NAMALWA (cell line): ENCODE results near the gene ACAA2.

ENCODE experiments used
- DNase-seq: peaks from one replicate; pipeline ENCODE4 v3.0.0-alpha.2; 2015; ENCODE audit warnings: low spot score

ACAA2 gene, protein sequence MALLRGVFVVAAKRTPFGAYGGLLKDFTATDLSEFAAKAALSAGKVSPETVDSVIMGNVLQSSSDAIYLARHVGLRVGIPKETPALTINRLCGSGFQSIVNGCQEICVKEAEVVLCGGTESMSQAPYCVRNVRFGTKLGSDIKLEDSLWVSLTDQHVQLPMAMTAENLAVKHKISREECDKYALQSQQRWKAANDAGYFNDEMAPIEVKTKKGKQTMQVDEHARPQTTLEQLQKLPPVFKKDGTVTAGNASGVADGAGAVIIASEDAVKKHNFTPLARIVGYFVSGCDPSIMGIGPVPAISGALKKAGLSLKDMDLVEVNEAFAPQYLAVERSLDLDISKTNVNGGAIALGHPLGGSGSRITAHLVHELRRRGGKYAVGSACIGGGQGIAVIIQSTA

DNA sequence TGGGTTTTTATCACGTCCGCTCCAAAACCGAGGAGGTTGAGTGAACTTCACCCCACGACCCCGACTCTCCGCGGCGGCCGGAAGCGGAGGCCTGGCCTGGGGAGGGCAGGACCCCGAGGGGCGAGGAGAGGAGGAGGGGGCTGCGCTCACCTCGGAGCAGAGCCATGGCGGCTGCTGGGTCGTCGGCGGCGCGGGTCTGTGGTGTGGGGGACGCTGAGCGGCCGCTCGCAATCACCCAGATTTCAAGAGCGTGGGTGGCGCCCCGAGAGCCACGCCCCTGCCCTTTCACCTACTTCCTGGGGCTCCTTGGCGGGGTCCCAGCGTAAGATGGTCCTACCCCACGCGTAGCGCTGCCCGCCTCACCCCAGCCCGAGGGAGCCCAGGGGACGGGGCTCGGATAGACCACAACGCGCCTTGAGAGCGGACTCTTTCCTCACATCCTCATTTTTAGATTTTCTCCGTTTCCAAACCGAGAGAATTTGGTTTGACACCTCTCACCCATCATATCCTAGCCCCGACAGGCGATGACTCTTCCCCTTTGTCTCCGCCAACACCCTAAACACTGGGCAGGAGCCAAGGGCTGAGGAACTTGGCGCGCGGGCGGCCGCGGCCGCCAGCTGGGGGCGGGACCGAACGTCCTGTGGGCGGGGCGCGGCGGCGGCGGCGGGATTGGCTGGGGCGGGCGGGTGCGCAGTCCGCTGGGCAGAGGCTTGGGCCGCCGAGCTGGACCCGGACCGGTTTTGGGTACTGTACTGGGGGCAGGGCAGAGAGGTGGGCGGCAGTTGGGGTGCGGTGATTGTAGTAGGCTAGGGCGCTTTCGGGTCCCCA is at the start of gene ACAA2:
TSS of gene ACAA2 (minus strand) at position 215 of the 828 bp plus-strand sequence. CDS start at position 166, 49 bp downstream.
- DNase-seq: peak; percentile 75

DNA sequence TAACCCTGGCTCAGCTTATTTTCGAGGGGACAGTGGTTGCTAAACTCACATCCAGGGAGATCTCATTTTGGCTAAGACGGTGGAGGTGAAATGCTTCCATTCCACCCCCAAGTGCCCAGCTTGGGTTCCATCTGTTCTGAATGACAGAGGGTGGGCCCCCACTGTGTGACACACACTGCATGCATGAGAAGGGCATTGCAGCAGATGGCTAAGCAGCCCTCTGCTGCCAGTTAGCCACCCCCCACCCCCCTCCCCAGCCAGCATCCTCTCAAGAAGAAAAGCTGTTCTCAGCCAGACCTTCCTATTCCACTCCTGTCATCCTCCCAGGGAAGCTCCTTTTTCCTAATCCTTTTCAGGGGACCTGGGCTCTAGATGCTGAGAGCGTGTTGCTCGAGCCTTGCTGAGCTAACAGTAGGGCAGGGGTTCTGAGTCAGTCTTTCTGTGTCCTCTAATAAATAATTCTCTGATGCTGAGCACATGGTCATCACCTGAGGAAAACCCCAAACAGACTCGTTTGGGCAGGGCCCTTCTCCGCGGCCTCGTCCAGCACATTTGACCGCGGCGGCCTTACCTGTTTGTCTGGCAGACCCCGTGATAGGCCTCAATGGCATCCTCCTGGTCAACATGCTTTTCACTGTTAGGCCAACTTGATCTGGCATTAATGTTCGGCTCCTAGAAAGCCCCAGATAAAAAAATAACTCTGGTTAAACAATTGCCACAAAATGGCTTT is 49.5 kb upstream of the ACAA2 start:
- no peak for DNase-seq

DNA sequence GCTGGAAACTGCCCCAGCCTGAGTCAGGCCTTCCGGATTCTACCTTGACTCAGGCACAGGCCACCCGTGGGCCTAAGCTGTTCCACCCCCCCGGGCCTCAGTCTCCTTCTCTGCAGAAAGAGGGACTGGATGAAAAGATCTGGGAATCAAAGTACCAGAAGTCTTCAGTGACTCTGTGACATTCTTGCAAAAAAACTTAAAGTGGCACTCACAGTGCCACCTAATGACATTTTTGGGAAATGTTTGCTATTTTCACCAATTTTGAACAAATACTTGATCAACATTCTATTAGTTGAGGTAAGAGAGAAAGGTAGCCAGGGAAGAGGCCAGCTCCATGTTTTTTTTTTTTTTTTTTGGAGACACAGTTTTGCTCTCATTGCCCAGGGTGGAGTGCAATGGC is 48.3 kb upstream of the ACAA2 start:
- peak; percentile 59 for DNase-seq

DNA sequence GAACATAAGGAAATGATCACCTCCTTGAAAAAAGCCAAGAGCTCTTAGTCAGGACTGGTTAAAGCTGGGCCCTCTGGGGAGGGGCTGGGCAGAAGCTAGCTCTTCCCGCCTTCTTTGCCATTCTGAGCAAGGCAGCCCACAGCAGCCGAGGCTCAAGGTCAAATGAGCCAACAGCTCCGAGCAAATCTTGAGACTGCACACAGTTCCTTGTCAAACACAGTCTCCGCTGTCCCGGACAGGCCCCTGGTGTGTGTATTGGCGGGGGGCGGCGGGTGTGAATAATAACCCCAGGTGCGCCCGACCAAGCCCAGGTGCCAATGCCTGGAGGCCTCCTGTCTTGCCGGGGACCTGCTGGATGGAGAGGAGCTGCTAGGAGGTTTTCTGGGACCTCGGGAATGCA is 46.4 kb upstream of the ACAA2 start:
- no peak for DNase-seq

DNA sequence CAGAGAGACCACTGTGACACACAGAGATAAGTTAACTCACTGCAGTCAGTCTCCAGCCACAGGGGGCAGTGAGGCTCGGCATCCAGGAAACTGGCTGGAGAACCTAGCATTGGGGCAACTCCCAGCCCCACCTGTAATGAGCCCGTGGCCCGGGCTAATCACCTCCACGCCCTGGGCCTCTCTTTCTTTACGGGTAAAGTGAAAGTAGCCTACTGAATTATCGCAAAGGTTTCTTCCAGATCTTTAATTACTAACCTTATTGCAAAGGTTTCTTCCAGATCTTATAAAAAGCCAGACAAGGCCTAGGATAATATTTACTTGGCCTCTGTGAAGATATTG is 45.7 kb upstream of the ACAA2 start:
- DNase-seq: no peak

DNA sequence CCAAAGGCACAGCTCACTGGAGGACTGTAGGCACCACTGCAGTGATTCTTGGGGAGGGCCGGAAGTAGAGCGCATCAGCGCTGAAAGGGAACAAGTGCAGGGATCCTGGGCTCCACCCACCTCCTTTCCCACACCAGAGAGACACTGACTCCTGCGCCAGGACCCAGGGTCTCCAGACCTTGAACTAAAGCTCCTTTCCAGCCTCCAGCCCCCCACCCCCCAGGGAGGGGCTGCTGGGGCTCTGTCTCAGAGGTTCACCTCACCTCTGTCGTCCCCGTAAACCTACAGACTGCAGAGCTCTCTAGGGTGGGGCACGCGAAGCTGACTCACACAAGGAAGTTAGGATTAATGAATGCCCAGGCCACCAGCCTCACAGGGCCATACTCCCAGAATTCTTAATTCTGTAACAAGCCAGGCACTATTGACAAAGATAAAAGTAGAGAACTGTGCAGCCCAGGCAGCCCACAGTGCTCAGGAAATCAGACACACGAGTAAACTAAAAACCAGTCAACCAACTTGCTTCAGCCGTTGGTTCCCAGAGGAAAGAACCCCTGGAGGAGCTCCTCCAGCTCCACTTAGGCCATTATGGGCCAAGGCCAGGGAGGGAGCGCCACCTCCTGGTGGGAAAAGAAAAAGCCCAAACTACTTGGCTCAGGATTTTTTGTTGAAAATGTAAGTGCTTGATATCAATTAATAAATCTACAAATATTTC is 45.1 kb upstream of the ACAA2 start:
- peak; percentile 68 for DNase-seq

DNA sequence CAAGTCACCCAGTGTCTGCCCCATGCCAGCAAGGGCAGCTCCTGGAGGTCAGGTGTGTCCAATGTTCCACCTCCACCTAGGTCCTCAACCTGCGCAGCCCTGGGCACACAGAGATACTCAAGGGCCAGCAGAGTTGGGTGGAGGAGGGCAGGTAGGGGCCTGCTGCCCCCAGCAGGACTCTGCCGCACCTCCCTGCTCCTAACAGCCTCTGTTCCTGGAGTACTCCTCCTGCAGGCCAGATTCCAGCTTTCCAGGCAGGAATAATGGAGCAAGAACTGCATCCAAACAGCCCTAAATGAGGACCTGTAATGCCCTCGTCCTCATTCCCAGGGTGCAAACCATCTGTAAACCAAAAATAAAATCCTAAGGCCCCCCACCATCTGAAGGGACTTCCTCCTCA is 44.4 kb upstream of the ACAA2 start:
- DNase-seq: no peak

DNA sequence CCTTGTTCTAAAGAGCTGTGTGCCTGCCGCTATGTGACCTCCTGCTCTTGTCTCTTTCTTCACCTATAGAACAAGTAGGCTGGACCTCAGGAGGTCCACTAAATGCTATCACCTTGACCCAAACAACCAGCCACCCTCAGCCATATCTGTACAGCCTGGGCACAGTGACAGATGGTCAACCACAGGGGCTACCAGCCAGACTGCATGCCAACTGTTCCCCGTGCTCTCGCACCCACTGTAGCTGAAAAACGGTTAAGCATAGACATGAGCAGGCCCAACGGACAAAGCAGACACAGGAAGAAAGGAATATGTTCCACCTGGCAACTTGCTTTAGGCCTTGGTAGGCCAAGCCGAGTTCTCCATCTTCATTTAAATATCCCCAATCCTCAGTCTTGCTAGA is 43.2 kb upstream of the ACAA2 start:
- no peak for DNase-seq

DNA sequence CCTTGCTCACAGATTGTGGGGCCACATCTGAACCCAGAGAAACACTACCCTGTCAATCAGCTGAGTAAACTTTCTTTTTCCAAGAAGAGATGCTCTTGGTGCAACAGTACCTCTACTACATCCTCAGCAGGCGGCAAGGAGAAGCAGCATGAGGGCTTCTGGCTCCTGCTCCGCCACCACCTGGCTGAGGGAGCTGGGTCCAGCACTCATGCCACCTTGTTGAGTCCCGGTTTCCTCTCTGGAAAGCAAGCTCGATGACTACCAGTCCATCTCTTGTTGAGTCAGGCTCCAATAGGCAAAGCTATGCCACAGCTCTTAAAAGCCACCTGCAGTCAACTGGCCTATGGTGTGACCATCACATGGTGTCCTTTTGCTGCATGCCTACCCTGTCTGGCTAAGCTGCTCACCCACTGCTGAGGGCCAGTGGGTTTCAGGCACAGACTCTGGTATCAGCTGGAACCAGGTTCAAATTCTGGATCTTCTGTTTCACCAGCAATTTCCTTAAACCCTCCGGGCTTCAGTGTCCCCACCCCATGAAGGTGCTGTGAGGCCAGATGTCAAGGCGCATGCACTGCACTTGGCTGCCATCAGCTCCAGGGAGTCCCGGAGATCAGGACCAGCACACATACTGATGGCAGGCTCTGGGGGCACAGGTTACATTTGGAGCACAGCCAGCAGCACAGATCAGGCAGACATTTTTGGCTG is 42.5 kb upstream of the ACAA2 start:
- DNase-seq: no peak

DNA sequence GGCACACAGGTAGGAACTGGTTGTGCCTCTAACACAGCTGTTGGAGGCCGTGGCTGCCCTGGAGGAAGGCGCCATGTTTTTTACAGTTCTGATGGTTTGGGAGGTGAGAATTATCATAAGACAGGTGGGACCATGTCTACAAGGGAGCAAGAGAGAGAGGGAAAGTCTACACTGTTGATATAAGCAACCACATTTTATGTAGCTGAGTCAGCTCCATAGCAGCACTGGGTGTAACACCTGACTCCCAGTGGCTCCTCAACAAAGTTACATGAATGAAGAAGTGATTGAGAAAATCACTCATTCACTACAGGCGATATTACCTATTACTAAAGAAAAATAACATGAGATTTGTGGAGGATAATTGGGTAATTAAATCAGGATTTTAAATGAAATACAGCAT is 41.3 kb upstream of the ACAA2 start:
- DNase-seq: no peak

DNA sequence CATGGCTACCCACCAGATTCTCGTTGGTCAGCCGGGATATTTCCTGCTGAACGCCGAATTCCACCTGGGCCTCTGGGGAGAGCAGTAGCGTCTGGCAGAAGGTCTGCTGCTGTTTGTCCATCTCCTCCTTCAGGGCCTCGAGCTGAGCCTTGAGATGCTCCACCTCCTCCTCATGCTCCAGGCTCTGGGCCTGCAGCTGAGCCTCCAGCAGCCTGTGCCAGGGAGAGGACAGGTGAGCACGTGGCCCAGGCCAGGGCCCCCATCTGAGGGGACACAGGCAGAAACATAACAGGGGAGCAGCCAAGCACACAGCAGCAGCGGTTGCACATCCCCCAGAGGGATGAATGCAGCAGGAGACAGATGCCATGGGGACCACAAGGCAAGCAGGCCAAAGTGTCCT is 40.1 kb upstream of the ACAA2 start:
- no peak for DNase-seq

DNA sequence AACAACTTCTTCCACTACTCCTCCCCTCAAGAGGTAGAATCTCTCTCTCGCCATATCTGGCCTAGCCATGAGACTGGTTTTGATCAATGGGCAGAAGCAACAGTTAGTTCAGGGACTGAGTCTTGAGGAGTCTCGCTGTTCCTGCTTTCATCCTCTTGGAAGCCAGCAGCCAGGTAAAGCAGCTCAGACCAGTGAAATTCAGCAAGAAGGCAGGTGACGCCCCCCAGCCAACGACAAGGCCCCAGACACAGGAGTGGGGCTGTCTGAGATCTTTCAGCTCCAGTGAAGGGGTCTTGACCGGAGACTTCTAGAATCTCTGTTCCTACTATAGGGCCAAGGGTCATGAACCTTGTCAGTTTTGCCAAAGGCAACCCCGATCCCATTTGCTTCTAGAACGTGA is 39.7 kb upstream of the ACAA2 start:
- no peak for DNase-seq

DNA sequence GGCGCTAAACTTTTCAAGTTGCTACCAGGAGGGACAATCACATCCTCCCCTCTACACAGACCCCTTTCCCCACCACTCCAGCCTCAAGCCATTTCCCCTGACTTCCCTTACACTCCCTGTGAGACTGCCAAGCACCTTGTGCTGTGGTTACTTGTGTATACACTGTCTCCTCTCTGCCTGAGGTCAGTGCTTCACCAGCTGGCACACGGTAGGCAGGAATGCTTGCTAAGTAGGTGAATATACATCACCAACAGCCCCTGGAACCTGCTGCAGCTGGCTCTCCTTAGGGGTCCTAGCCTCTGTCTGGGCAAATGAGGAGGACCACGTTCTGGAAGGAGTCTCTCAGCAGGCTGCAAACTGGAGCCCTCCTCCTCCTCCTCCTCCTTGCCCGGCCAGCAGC is 38.3 kb upstream of the ACAA2 start:
- DNase-seq: no peak

DNA sequence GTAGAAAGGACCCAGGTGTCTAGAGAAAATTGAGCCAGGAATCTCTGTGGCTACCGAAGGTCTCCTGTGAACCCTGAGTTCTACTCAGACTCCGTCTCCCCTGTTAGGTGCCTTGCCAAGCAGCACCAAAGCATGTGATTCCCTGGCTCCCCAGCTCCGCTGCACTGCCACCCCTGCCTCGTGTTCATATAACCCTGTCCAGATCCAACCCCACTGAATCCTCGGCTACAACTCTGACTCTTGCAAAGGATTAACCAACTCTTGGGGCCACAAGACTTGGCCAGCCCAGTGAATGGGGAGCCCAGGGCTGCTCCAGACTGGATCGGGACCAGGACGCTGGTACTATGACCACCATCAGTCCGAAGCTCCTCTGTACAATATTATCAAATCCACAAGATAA is 37.3 kb upstream of the ACAA2 start:
- DNase-seq: no peak

DNA sequence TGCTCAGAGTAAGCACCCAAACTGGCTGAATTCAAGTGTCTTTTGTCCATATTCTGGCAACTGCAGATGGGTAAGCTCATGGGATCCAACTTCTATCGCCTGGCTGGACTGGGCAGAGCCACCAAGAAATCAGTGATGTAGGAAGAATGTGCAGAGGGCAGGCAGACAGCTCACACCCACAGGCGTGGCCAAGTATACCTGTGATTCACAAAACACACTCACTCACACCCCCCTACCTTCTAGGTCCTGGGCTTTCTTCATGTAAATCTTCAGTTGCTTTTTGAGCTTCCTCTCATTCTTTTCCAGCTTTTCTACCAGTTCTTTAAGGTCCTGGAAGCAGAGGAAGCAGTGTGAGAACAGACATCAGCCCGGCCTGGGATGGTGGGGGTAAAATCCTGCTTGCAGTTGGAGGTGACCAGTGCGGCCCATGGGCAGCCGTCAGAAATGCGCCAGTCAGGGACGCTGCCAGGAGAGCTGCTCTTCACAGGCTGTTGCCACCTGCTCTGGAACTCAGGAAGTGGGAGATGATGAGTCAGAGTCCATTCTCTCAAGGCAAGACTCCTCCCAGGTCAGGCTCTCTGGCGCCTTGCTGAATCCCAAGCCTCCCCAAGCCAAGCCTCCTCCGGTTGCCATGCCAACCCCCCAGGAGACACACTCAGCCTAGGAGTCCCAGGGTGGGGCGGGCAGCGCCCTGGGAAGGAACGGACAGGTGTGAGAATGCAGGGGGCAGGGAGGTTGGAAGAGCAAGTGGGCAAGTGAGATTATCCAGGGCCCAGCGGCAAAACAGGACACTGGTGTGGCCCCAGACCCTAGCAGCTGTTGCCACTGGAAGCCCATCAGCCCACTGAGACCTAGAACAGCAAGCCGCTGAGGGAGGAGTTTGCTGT is 36.2 kb upstream of the ACAA2 start:
- DNase-seq: no peak

DNA sequence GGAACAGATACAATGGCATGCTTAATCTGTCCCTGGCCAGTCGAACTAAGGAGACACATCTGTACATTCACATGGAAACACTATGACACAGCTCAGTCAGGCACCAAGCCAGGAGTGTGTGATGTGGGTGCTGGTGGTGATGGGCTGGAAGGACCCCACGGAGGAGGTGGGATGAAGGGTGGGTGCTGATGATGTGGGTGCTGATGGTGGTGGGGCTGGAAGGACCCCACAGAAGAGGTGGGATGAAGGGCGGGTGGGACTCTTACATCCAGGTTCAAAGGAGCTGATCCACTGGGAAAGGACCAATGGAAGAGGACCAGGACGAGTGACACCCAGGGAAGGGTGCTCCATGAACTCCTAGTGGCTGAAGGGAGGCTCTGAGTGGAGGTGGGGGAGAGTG is 34.8 kb upstream of the ACAA2 start:
- no peak for DNase-seq

DNA sequence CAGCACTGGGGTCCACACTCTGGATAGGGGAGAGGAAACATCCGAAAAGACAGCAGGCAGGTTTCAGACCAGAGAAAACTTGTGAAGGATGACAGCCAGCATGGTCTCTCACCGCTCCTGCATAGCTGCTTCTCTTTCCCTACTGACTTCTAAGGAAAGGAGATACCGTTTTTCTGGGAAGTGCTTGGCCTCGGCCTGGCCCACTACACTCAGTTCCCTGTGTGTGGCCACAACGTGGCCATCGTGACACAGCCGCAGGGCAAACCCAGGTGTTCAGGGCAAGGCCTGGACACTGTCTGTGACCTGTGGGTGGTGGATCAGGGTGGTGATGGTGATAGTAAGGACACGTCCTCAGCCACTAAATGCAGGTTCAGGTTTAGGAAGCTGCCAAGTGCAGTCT is 34.2 kb upstream of the ACAA2 start:
- no peak for DNase-seq

DNA sequence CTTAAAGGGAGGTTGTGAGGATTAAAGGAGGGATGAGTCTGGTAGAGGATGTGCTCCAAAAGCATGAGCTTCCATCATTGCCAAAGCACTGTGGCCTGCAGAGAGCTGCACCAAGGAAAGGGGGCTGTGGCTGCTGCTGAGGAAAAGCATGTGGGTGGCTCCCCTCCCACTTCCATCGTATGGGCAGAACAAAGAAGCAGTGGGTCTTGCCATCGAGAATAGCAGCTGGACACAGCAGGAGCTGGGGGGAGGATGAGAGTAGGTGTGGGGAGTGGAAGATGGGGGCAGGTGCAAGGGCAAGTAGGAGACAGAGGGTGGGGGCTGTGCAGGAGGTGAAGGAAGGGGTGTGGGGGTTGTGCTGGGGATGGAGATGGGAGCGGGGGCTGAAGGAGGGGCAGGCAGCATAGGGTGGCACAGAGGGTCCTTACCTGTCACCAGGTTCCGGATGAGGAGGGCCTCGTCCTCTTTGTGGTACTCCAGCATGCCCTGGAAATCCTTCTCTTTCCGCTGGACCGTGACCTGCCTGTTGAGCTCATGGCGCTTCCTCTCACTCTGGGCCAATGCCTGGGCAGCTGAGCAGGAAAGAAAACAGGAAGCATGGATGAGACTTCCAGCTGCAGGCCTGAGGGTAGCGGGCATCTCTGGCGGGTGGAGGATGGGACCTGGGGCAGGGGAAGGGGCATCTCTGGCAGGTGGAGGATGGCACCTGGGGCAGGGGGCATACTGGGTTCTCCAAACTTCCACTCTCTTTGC is 33.6 kb upstream of the ACAA2 start:
- DNase-seq: no peak

DNA sequence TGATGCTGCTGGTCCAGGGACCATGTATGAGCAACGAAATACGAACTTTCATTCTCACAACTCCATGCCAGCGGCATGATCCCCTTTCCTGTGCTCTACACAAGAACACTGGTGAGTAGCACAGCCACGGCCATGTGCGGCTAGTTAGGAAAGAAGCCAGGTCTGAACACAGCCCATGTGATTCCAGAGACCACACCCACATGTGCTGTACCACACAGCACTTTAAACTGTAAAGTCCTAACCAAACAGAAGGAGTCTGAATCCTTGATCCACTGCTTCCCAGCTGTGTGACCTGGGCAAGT is 33.0 kb upstream of the ACAA2 start:
- no peak for DNase-seq
